Measurements from ENCODE around the gene WIPF3.

- TF ChIP-seq CTCF (IDR thresholded peaks at IDR 0.05) (no peak), POLR2A (IDR thresholded peaks at IDR 0.05) (no peak)
Observed at GRCh38 chr7:29797112-29797944, 9.0 kb upstream of the WIPF3 start.

All from right lobe of liver (tissue), 4 donors.